HepG2 (cell line): ENCODE measurements around the gene GGT1. TPM values are rescaled to one million over a fixed set of nuclear protein-coding genes. Genes with fewer than 3 reads are reported as not detected.
A peak's percentile ranks its signal among the peaks of the same experiment; 100 is the strongest.

Experiments
- ARNTL ChIP-seq: sonication (generic); formaldehyde crosslinking; IDR thresholded peaks from 2 replicates; pipeline ENCODE4 v1.4.0; 2020; ENCODE audit warnings: mild to moderate bottlenecking, missing genetic modification reagents
- CENPX ChIP-seq: sonication (generic); formaldehyde crosslinking; IDR thresholded peaks from 2 replicates; pipeline ENCODE4 v1.9.0; 2021; ENCODE audit warnings: mild to moderate bottlenecking, missing genetic modification reagents, moderate library complexity
- NR2C2 ChIP-seq: sonication (generic); formaldehyde crosslinking; IDR thresholded peaks from 2 replicates; pipeline ENCODE4 v1.4.0; 2020; ENCODE audit warnings: missing genetic modification reagents, mild to moderate bottlenecking, moderate library complexity, borderline replicate concordance
- NR2F2 ChIP-seq: IDR thresholded peaks from 2 replicates; pipeline ENCODE4 v1.6.1; 2012; ENCODE audit warnings: low read depth, inconsistent platforms, borderline replicate concordance
- PHF8 ChIP-seq: sonication (generic); formaldehyde crosslinking; IDR thresholded peaks from 2 replicates; pipeline ENCODE4 v1.5.0; 2020; ENCODE audit warnings: missing genetic modification reagents
- RCOR2 ChIP-seq: IDR thresholded peaks from 2 replicates; pipeline ENCODE4 v1.6.1; 2016; ENCODE audit warnings: missing biosample characterization, missing genetic modification reagents
- SP1 ChIP-seq, 2 experiments: fragments of 450-650 bp in 1 of 2; sonication (generic) in 1 of 2; formaldehyde crosslinking in 1 of 2; IDR thresholded peaks; 2 replicates each; pipeline versions ENCODE4 v1.4.0 to v1.6.1; 2016 to 2020; ENCODE audit warnings: missing genetic modification reagents in 1 of 2
- ZNF136 ChIP-seq: sonication (generic); formaldehyde crosslinking; IDR thresholded peaks from 2 replicates; pipeline ENCODE4 v1.8.1; 2022; ENCODE audit warnings: low read depth, mild to moderate bottlenecking, moderate library complexity, missing genetic modification reagents
- ZNF224 ChIP-seq: sonication (generic); formaldehyde crosslinking; IDR thresholded peaks from 2 replicates; pipeline ENCODE4 v1.5.0; 2020; ENCODE audit warnings: mild to moderate bottlenecking, missing genetic modification reagents
- ZNF34 ChIP-seq: sonication (generic); formaldehyde crosslinking; IDR thresholded peaks from 2 replicates; pipeline ENCODE4 v1.4.0; 2020; ENCODE audit warnings: mild to moderate bottlenecking, missing genetic modification reagents, borderline replicate concordance
- ZNF513 ChIP-seq: sonication (generic); formaldehyde crosslinking; conservative IDR thresholded peaks from 2 replicates; pipeline ENCODE4 v1.5.0; 2020; ENCODE audit warnings: missing genetic modification reagents
- polyA plus RNA-seq, 8 experiments: library from polyadenylated mRNA; depleted of rRNA in 3 of 8; stranded (reverse) in 7 of 8; unstranded in 1 of 8; fragments of >200 nt; fragmentation: Illumina TruSeq in 4 of 8; extraction: Trizol in 4 of 8; gene quantifications; 2 replicates each; pipeline versions ENCODE4 v1.2.1 to v1.2.3, GENCODE V29; 2011 to 2016; ENCODE audit warnings: low read depth in 4 of 8, missing spikeins in 1 of 8, mixed read lengths in 1 of 8; ENCODE audit not compliant: insufficient read depth in 1 of 8
- total RNA-seq, 5 experiments: library from RNA; depleted of rRNA; stranded (reverse); fragments of >200 nt; fragmentation: Illumina TruSeq; extraction: Trizol; gene quantifications; 2 replicates each; pipeline ENCODE4 v1.2.3, GENCODE V29; 2016; ENCODE audit warnings: low read depth in 1 of 5
- TF ChIP-seq, protein P1 (sequence below): IDR thresholded peaks from 2 replicates; pipeline ENCODE4 v1.6.1; 2016; ENCODE audit warnings: low read depth, missing genetic modification reagents, missing compliant biosample characterization
- TF ChIP-seq, protein P2 (sequence below): sonication (generic); formaldehyde crosslinking; IDR thresholded peaks from 2 replicates; pipeline ENCODE4 v1.5.1; 2020; ENCODE audit warnings: mild to moderate bottlenecking, missing genetic modification reagents, moderate library complexity
- TF ChIP-seq, protein P3 (sequence below): sonication (generic); formaldehyde crosslinking; IDR thresholded peaks from 2 replicates; pipeline ENCODE4 v1.4.0; 2020; ENCODE audit warnings: missing genetic modification reagents, mild to moderate bottlenecking, borderline replicate concordance
- TF ChIP-seq, protein P4 (sequence below): sonication (generic); formaldehyde crosslinking; IDR thresholded peaks from 2 replicates; pipeline ENCODE4 v1.4.0; 2020; ENCODE audit warnings: mild to moderate bottlenecking, missing genetic modification reagents

Gene GGT1
- total and polyA plus RNA-seq, 2 of the 13 experiments (the other 11 are each of a cell fraction or from before 2014, with no cell fraction given) = 29.9 to 103 TPM

DNA sequence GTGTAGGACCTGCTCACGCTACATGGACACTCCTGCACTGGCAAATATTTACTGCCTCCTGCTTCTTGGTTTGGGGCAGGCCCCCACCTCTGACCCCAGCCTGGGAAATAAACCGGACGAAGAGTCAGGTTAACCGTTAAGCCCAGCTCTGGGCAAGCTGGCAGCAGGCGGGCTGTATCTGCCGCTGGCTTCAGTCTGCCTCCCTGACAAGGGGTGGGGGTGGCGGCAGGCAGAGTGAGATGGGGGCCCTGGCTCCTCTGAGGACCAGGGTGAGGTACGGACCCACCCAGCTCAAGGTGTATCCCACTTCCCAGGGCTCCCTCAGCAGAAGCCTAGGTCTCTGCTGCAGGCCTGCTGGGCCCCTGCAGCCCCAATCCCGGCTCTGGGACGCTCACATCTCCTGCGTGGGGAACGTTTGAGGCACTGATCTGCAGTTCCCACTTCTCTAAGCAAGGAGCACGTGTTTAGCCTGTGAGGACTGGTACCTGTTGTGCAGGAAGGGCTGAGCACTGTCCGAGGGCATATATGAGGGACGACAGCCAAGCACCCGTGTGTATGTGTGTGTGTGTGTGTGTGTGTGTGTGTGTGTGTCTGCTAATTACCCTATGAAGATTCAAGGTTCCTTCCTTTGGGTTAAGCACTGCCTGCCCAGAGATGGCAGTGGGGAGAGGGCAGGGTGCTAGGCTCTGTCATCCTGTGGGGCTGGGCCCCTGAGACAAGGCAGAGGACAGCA lies 9.0 kb upstream of the GGT1 start (continued):
- TF ChIP-seq, protein P1, sequence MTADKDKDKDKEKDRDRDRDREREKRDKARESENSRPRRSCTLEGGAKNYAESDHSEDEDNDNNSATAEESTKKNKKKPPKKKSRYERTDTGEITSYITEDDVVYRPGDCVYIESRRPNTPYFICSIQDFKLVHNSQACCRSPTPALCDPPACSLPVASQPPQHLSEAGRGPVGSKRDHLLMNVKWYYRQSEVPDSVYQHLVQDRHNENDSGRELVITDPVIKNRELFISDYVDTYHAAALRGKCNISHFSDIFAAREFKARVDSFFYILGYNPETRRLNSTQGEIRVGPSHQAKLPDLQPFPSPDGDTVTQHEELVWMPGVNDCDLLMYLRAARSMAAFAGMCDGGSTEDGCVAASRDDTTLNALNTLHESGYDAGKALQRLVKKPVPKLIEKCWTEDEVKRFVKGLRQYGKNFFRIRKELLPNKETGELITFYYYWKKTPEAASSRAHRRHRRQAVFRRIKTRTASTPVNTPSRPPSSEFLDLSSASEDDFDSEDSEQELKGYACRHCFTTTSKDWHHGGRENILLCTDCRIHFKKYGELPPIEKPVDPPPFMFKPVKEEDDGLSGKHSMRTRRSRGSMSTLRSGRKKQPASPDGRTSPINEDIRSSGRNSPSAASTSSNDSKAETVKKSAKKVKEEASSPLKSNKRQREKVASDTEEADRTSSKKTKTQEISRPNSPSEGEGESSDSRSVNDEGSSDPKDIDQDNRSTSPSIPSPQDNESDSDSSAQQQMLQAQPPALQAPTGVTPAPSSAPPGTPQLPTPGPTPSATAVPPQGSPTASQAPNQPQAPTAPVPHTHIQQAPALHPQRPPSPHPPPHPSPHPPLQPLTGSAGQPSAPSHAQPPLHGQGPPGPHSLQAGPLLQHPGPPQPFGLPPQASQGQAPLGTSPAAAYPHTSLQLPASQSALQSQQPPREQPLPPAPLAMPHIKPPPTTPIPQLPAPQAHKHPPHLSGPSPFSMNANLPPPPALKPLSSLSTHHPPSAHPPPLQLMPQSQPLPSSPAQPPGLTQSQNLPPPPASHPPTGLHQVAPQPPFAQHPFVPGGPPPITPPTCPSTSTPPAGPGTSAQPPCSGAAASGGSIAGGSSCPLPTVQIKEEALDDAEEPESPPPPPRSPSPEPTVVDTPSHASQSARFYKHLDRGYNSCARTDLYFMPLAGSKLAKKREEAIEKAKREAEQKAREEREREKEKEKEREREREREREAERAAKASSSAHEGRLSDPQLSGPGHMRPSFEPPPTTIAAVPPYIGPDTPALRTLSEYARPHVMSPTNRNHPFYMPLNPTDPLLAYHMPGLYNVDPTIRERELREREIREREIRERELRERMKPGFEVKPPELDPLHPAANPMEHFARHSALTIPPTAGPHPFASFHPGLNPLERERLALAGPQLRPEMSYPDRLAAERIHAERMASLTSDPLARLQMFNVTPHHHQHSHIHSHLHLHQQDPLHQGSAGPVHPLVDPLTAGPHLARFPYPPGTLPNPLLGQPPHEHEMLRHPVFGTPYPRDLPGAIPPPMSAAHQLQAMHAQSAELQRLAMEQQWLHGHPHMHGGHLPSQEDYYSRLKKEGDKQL (CRISPR knock-in tag) = no peak
- TF ChIP-seq ZNF136 (peak; percentile 64; the same call in 1 of the 2 replicates), NR2F2 (peak; percentile 79), NR2C2 (CRISPR knock-in tag) (peak; percentile 65), CENPX (CRISPR knock-in tag) (no peak), SP1 (IDR thresholded peaks at IDR 0.05) (no peak), SP1 (CRISPR knock-in tag; IDR thresholded peaks at IDR 0.05) (no peak), ZNF513 (CRISPR knock-in tag) (no peak), RCOR2 (no peak), ZNF34 (CRISPR knock-in tag) (no peak), ARNTL (CRISPR knock-in tag) (no peak), ZNF224 (CRISPR knock-in tag) (no peak), PHF8 (CRISPR knock-in tag) (no peak)
- TF ChIP-seq, protein P2, sequence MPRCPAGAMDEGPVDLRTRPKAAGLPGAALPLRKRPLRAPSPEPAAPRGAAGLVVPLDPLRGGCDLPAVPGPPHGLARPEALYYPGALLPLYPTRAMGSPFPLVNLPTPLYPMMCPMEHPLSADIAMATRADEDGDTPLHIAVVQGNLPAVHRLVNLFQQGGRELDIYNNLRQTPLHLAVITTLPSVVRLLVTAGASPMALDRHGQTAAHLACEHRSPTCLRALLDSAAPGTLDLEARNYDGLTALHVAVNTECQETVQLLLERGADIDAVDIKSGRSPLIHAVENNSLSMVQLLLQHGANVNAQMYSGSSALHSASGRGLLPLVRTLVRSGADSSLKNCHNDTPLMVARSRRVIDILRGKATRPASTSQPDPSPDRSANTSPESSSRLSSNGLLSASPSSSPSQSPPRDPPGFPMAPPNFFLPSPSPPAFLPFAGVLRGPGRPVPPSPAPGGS = no peak
- TF ChIP-seq, protein P3, sequence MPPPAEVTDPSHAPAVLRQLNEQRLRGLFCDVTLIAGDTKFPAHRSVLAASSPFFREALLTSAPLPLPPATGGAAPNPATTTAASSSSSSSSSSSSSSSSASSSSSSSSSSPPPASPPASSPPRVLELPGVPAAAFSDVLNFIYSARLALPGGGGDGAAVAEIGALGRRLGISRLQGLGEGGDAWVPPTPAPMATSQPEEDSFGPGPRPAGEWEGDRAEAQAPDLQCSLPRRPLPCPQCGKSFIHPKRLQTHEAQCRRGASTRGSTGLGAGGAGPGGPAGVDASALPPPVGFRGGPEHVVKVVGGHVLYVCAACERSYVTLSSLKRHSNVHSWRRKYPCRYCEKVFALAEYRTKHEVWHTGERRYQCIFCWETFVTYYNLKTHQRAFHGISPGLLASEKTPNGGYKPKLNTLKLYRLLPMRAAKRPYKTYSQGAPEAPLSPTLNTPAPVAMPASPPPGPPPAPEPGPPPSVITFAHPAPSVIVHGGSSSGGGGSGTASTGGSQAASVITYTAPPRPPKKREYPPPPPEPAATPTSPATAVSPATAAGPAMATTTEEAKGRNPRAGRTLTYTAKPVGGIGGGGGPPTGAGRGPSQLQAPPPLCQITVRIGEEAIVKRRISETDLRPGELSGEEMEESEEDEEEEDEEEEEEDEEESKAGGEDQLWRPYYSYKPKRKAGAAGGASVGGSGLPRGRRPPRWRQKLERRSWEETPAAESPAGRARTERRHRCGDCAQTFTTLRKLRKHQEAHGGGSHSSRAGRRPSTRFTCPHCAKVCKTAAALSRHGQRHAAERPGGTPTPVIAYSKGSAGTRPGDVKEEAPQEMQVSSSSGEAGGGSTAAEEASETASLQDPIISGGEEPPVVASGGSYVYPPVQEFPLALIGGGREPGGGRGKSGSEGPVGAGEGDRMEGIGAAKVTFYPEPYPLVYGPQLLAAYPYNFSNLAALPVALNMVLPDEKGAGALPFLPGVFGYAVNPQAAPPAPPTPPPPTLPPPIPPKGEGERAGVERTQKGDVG = no peak
- TF ChIP-seq, protein P4, sequence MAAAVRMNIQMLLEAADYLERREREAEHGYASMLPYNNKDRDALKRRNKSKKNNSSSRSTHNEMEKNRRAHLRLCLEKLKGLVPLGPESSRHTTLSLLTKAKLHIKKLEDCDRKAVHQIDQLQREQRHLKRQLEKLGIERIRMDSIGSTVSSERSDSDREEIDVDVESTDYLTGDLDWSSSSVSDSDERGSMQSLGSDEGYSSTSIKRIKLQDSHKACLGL (CRISPR knock-in tag) = no peak
